ENCODE measurements around the gene CADPS. TPM values are rescaled to one million over a fixed set of nuclear protein-coding genes. Genes with fewer than 3 reads are reported as not detected.

The CADPS gene
- total RNA-seq, 1 experiment from 2014 or later = 0.11 TPM

- no peak for DNase-seq (ENCODE audit: low read depth)
Observed at GRCh38 chr3:62873761-62874710, 1.2 kb downstream of the CADPS start.

DNA sequence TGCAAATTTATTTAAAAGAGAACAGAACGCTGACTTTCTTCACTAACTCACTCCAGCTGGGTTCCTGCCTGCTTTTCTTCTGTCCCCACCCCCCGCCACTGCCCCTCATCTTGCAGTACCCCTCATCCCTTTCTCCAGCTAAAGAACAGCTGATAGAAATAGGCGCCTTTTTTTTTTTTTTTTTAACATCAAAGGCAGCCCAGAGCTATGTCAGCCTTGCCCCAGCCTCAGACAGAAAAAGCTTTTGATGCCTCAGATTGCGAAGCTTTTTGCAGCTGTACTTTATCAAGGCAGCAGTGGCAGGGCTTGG lies 1.8 kb downstream of the CADPS start:
- no peak for DNase-seq (ENCODE audit: low read depth)

- DNase-seq (ENCODE audit: low read depth) = no peak
Observed at GRCh38 chr3:62872318-62872717, 2.9 kb downstream of the CADPS start.

DNA sequence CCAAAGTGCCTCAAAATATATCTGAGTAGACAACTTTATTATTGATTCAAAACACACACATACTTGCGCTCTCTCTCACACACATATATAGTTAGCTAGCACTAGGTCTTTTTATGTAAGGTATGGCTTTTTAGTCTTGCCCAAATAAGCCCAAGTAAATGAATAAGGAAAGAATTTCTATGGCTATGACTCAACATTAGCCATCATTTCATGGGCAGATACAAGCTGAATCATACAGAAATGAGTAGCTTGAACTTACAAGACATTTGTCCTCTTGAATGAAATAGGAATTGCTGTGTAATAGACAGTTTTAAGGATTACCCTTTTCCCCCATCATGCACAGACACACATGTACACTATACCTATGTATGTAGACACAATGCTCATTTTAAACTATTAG lies 4.9 kb downstream of the CADPS start:
- DNase-seq (ENCODE audit: low read depth) = peak; percentile 45

- no peak for DNase-seq (ENCODE audit: low read depth)
Observed at GRCh38 chr3:62863648-62864047, 11.6 kb downstream of the CADPS start.

DNA sequence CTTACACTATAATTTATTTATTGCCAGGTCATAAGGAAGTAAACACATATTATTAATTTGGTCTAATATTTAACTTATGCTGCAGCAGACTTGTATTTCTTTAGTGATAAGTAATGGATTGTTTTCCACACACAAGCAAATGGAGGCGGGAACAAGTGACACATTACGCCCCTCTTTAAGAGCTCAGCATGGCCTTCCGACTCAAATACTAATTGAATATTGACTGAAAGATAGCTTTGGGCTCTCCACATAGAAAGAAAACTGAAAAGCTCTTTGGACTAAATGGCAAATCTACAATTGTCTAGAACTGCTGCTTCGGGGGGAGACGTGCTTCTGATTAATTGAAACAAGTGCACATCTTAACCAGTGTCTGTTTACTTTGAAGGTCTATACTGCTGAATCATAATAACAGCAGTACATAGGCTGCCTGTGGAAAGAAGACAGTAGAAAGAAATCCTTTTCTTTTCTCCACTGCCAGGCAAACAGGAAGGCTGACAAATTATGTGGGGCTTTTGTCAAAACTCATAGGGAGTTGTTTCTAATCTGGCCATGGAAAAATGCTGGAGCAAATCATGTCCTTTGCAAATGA lies 15.9 kb downstream of the CADPS start:
- DNase-seq (ENCODE audit: low read depth) = no peak

DNA sequence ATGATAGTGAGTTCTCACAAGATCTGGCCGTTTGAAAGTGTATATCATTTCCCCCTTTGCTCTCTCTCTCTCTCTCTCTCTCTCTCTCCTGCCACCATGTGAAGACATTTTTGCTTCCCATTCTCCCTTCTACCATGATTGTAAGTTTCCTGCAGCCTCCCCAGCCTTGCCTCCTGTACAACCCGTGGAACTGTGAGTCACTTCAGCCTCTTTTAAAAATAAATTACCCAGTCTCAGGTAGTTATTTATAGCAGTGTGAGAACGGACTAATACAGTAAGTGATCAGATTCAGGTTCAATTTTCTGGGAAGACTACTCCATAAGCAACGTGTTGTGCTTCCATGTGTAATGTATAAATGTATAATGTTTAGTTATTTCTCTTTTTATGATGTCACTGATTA lies 29.2 kb downstream of the CADPS start:
- no peak for DNase-seq (ENCODE audit: low read depth)

- DNase-seq (ENCODE audit: low read depth) = no peak
Observed at GRCh38 chr3:62843508-62843907, 31.7 kb downstream of the CADPS start.

DNA sequence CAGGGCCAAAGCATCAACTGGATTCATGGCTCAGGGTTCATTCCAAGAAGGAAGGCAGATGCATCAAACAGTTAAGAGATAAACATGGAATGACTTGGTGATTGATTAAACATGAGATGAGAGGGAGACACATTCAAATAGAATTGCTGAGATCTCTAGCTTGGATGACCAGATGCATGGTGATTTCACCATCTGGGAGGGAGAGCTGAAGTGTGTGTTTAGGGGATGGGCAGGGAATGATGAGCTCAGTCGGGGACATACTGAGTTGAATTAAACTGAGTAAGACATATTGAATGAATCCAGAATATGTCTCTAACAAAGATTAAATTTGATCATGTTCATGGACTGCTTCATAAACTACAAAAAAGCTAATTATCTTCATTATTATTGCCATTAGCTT lies 35.5 kb downstream of the CADPS start:
- no peak for DNase-seq (ENCODE audit: low read depth)

- DNase-seq (ENCODE audit: low read depth) = no peak
Observed at GRCh38 chr3:62837145-62837787, 38.0 kb downstream of the CADPS start.

- DNase-seq (ENCODE audit: low read depth) = no peak
Observed at GRCh38 chr3:62835554-62836236, 39.5 kb downstream of the CADPS start.

GRCh38 chr3:62833538-62833937 lies 41.7 kb downstream of the CADPS start:
- peak; percentile 2 for DNase-seq (ENCODE audit: low read depth)

- no peak for DNase-seq (ENCODE audit: low read depth)
Observed at GRCh38 chr3:62832553-62832952, 42.7 kb downstream of the CADPS start.

GRCh38 chr3:62830727-62831322 lies 44.4 kb downstream of the CADPS start:
- no peak for DNase-seq (ENCODE audit: low read depth)

GRCh38 chr3:62827550-62827949 lies 47.7 kb downstream of the CADPS start:
- DNase-seq (ENCODE audit: low read depth) = no peak

DNA sequence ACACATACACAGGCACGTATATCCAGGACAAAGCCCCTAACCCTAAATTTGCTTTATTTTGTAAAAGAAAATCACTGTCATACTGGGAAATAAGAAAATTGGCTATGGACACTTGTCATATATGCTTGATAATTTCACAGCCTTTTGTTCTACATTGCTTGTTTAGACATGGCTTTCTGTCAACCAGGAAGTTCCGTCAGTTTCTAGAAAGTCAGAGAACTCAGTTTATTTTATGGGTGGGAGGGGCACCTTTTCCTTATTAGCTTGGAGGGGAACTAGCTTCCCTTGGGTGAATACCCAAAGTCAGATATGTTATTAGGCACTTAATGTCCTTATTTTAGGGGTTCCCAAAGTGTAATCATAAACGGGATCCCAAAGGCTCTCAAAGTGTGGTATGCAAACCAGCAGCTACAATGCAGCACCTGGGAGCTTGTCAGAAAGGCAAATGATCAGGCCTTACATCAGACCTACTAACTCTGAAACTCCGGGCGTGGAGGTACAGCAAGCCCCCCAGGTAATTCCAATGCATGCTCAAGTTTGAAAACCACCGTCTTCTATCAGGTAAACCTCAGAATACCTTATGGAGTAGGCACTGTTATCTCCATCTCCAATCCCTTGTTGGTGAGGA lies 50.1 kb downstream of the CADPS start:
- no peak for DNase-seq (ENCODE audit: low read depth)

DNA sequence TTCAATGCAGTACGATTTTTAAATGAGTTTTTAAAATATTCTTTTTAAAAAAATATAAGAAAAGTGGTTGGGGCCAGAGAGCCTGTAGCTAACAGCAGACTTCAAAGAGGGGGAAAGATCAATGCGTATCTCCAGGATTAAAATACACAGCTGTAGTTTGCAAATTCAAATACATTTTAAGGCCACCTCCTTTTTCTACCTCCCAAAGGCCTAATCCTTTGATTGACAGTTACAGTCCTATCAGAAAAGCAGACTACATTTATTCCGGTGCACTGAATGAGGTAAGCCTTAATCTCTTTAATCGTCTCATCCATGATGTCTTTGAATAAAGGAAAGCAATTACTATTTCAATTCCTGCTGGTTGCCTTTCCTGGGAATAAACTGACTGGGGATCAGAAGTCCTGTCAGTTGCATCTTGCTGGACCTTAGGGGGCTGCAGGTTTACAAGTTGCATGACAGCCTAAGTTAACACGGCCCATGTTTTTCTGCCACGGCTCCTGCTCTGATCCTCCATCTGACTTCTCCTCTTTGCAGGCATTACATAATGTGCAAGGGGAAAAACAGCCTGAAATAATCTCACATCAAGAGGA lies 51.7 kb downstream of the CADPS start:
- no peak for DNase-seq (ENCODE audit: low read depth)

DNA sequence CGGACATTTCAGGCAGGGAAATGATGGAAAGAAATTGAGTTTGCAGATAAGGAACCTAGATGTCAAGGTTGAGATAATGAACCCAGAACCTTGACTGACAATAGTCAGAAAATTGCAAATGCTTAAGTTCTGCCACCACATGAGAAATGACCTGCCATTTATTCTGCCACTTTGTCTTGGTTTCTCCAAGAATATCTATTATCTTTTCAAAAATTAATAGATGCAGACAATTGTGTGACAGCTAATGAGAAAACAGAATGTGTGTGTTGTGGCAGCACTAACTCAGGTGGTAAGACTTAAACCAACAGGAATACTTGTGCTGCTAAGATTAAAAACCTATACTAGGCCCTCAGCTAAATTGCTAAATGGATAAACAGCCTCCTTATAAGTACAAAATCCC lies 52.3 kb downstream of the CADPS start:
- DNase-seq (ENCODE audit: low read depth) = no peak

DNA sequence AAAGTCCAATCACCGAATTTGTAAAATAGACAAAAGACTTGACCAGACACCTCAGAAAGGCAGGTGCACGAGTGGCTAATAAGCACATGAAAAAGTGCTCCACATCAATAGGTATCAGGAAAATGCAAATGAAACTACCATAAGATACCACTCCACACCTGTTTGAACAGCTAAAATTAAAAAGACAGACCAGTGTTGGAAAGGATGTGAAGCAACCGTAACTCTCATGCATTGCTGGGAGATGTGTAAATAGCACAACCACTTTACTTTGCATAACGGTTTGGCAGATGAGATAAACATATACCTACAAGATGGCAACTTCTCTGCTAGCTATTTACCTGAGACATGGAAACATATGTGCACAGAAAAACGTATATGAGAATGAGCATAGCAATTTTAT lies 56.9 kb downstream of the CADPS start:
- no peak for DNase-seq (ENCODE audit: low read depth)

GRCh38 chr3:62817678-62818077 lies 57.5 kb downstream of the CADPS start:
- no peak for DNase-seq (ENCODE audit: low read depth)

GRCh38 chr3:62815981-62816380 lies 59.2 kb downstream of the CADPS start:
- no peak for DNase-seq (ENCODE audit: low read depth)
